ENCODE data around the gene MS4A8. TPM values are rescaled to one million over a fixed set of nuclear protein-coding genes. Genes with fewer than 3 reads are reported as not detected.

The MS4A8 gene
- total and polyA plus RNA-seq, 2 of the 13 experiments (the other 11 are each of a cell fraction or from before 2014, with no cell fraction given) = not detected

- TF ChIP-seq MED8 (CRISPR knock-in tag; IDR thresholded peaks at IDR 0.05; ENCODE audit: insufficient replicate concordance) (no peak), AGO2 (optimal IDR thresholded peaks at IDR 0.05; ENCODE audit: low read depth, low read length) (no peak), GABPB1 (CRISPR knock-in tag; IDR thresholded peaks at IDR 0.05) (no peak)
These were observed 7.5 kb downstream of the MS4A8 start (continued) for GRCh38 chr11:60706931-60707330.

GRCh38 chr11:60710482-60710881 is 11.1 kb downstream of the MS4A8 start:
- Histone ChIP-seq H3K36me3 (replicated peaks in 1 of 2; ENCODE audit: control insufficient read depth in 1 of 2, insufficient read depth in 2 of 2, low read length in 2 of 2) (no peaks in the 10 kb centered on the region), H3K9ac (ENCODE audit: insufficient read depth, low read depth, low read length) (no peak overlapping the region), H3K27me3 (ENCODE audit: control insufficient read depth in 1 of 2, insufficient read depth in 2 of 2, low read length in 2 of 2) (peaks cover 0 to 14% of the 10 kb centered on the region in 2 experiments; a peak in 1 of 5 replicates), H3K9me3 (ENCODE audit: low read length) (no peaks in the 10 kb centered on the region), H4K20me1 (ENCODE audit: insufficient read depth, low read length) (no peaks in the 10 kb centered on the region), H3K27ac (ENCODE audit: extremely low read length, insufficient read depth, low read length) (no peak overlapping the region), H3K79me2 (ENCODE audit: insufficient read depth, low read length) (no peaks in the 10 kb centered on the region), H3K4me1 (ENCODE audit: insufficient read depth, low read length) (no peaks in the 10 kb centered on the region), H3K4me3 (replicated peaks in 1 of 3; ENCODE audit: insufficient read depth in 1 of 3, low read depth in 2 of 3, low read length in 3 of 3) (no peak overlapping the region), H2AFZ (ENCODE audit: low read length) (no peak overlapping the region), H3K4me2 (ENCODE audit: low read depth, low read length) (no peak overlapping the region)
- FAIRE-seq (no peak), DNase-seq (ENCODE audit: low spot score) (no peak), ATAC-seq (peak; percentile 74)
- intact Hi-C loops (cut with micrococcal nuclease; ENCODE audit: unreplicated experiment) = no loop called here
- no TSS peak for BruUV-seq (replicated peaks)
- ChIA-PET POLR2A (no interaction called here), CTCF (ENCODE audit: low intra/inter-chr PET ratio, low total read pairs) (no interaction called here)
- WGBS (ENCODE audit: low lambda C conversion rate) = 2% methylated on average over 4 of the region's 4 CpGs
- TF ChIP-seq ZBTB46 (CRISPR knock-in tag; IDR thresholded peaks at IDR 0.05; ENCODE audit: borderline replicate concordance) (no peak), GATAD1 (CRISPR knock-in tag; IDR thresholded peaks at IDR 0.05) (no peak), REXO4 (CRISPR knock-in tag; IDR thresholded peaks at IDR 0.05; ENCODE audit: borderline replicate concordance) (no peak), ZZZ3 (CRISPR knock-in tag; IDR thresholded peaks at IDR 0.05; ENCODE audit: borderline replicate concordance) (no peak), PCBP2 (optimal IDR thresholded peaks at IDR 0.05; ENCODE audit: low read depth, low read length, poor library complexity, severe bottlenecking) (no peak), ZIK1 (CRISPR knock-in tag; IDR thresholded peaks at IDR 0.05; ENCODE audit: borderline replicate concordance, low read depth) (no peak), ZNF619 (CRISPR knock-in tag; IDR thresholded peaks at IDR 0.05) (no peak), ZNF549 (CRISPR knock-in tag; IDR thresholded peaks at IDR 0.05) (no peak), ZNF660 (CRISPR knock-in tag; IDR thresholded peaks at IDR 0.05; ENCODE audit: borderline replicate concordance, low read depth) (no peak), ZFP36 (IDR thresholded peaks at IDR 0.05; ENCODE audit: borderline replicate concordance, low read depth, low read length, partially characterized antibody) (no peak), ZNF747 (CRISPR knock-in tag; IDR thresholded peaks at IDR 0.05; ENCODE audit: borderline replicate concordance) (no peak), CBX1 (IDR thresholded peaks at IDR 0.05; ENCODE audit: low read depth) (no peak), CBFB (CRISPR knock-in tag; IDR thresholded peaks at IDR 0.05) (no peak), MIXL1 (CRISPR knock-in tag; IDR thresholded peaks at IDR 0.05) (no peak), KMT2B (CRISPR knock-in tag; IDR thresholded peaks at IDR 0.05) (no peak), ZNF232 (CRISPR knock-in tag; IDR thresholded peaks at IDR 0.05; ENCODE audit: borderline replicate concordance) (no peak), ETV6 (CRISPR knock-in tag; conservative IDR thresholded peaks at IDR 0.05) (no peak)
- in situ Hi-C loops (cut with HindIII; ENCODE audit: extremely low pct_ligation_motif_present, low pct_unique_long_range_greater_than_20kb) = no loop called here
